Keratinocyte (primary cell): ENCODE results near the gene IRF1. TPM values are rescaled to one million over a fixed set of nuclear protein-coding genes. Genes with fewer than 3 reads are reported as not detected.

Experiments
- DNase-seq: peaks from one replicate; pipeline ENCODE4 v3.0.0-alpha.2; 2011; ENCODE audit warnings: low read depth, missing footprints, low spot score
- FAIRE-seq: peaks from 2 replicates; lab custom pipeline; 2011; peaks lifted over from hg19 to GRCh38; lab: Jason Lieb, UNC
- H2AFZ ChIP-seq: 2 replicates; pipeline ENCODE4 v1.6.0; 2012; ENCODE audit warnings: low read length, control low read depth, inconsistent platforms; ENCODE audit not compliant: control insufficient read depth
- H3K27ac ChIP-seq: 2 replicates; pipeline ENCODE4 v1.5.1; 2011; ENCODE audit warnings: low read length; ENCODE audit not compliant: control insufficient read depth, insufficient read depth
- H3K27me3 ChIP-seq: 3 replicates; pipeline ENCODE4 v1.6.0; 2011; ENCODE audit warnings: low read length; ENCODE audit not compliant: control insufficient read depth, insufficient read depth; ENCODE audit errors: extremely low read depth
- H3K36me3 ChIP-seq, 2 experiments: 2 replicates in 1 of 2; 3 replicates in 1 of 2; pipeline ENCODE4 v1.5.1; 2011; ENCODE audit warnings: low read length in 2 of 2, mild to moderate bottlenecking in 1 of 2; ENCODE audit not compliant: control insufficient read depth in 2 of 2, insufficient read depth in 2 of 2; ENCODE audit errors: extremely low read depth in 1 of 2
- H3K4me1 ChIP-seq: 3 replicates; pipeline ENCODE4 v1.5.1; 2011; ENCODE audit warnings: low read length; ENCODE audit not compliant: control insufficient read depth, insufficient read depth; ENCODE audit errors: extremely low read depth
- H3K4me2 ChIP-seq: 3 replicates; pipeline ENCODE4 v1.6.0; 2011; ENCODE audit warnings: low read depth, low read length; ENCODE audit not compliant: control insufficient read depth, insufficient read depth; ENCODE audit errors: extremely low read depth
- H3K4me3 ChIP-seq, 3 experiments: fragments of 200-600 bp in 1 of 3; sonication (generic) in 1 of 3; 2 replicates in 2 of 3; 3 replicates in 1 of 3; pipeline ENCODE4 v1.5.1; 2011 to 2016; ENCODE audit warnings: low read length in 3 of 3, mild to moderate bottlenecking in 3 of 3, control low read depth in 2 of 3, inconsistent platforms in 1 of 3, low read depth in 1 of 3, mixed read lengths in 1 of 3, mixed run types in 1 of 3, moderate library complexity in 1 of 3; ENCODE audit not compliant: control insufficient read depth in 2 of 3, insufficient read depth in 2 of 3; ENCODE audit errors: extremely low read depth in 1 of 3
- H3K79me2 ChIP-seq: 2 replicates; pipeline ENCODE4 v1.6.0; 2012; ENCODE audit warnings: low read length; ENCODE audit not compliant: control insufficient read depth, insufficient read depth
- H3K9ac ChIP-seq: 3 replicates; pipeline ENCODE4 v1.6.0; 2011; ENCODE audit warnings: low read length; ENCODE audit not compliant: control insufficient read depth, insufficient read depth; ENCODE audit errors: extremely low read depth
- H3K9me1 ChIP-seq: 3 replicates; pipeline ENCODE4 v1.6.0; 2011; ENCODE audit warnings: low read length; ENCODE audit not compliant: control insufficient read depth, insufficient read depth; ENCODE audit errors: extremely low read depth
- H3K9me3 ChIP-seq: 2 replicates; pipeline ENCODE4 v1.5.1; 2012; ENCODE audit warnings: low read depth, low read length; ENCODE audit not compliant: control insufficient read depth
- H4K20me1 ChIP-seq: 3 replicates; pipeline ENCODE4 v1.6.0; 2011; ENCODE audit warnings: low read length; ENCODE audit not compliant: control insufficient read depth, insufficient read depth; ENCODE audit errors: extremely low read depth
- CTCF ChIP-seq, 3 experiments: IDR thresholded peaks in 1 of 3; conservative IDR thresholded peaks in 1 of 3; optimal IDR thresholded peaks in 1 of 3; 2 replicates in 2 of 3; 3 replicates in 1 of 3; pipeline versions ENCODE3 to v1.5.1; 2011; ENCODE audit warnings: low read length in 3 of 3, mild to moderate bottlenecking in 3 of 3, moderate library complexity in 2 of 3, control low read depth in 1 of 3, inconsistent platforms in 1 of 3; ENCODE audit not compliant: insufficient read depth in 2 of 3; ENCODE audit errors: extremely low read depth in 1 of 3
- EZH2 ChIP-seq: IDR thresholded peaks from one replicate; pipeline ENCODE4 v1.6.1; 2012; ENCODE audit warnings: inconsistent platforms, mild to moderate bottlenecking, low read length, moderate library complexity
- dilution Hi-C: fragments of 300-500 bp; cut with MboI; formaldehyde crosslinking; loops from one replicate; pipeline ENCODE4 v1.7.0; 2020; ENCODE audit warnings: low sequenced_read_pairs; ENCODE audit not compliant: extremely low pct_ligation_motif_present
- polyA plus RNA-seq, 5 experiments: library from polyadenylated mRNA; depleted of rRNA in 3 of 5; stranded (reverse) in 3 of 5; stranded (forward) in 1 of 5; unstranded in 1 of 5; fragments of >200 nt; gene quantifications; 1 replicate in 1 of 5; 2 replicates in 3 of 5; 3 replicates in 1 of 5; pipeline versions ENCODE4 v1.2.1 to v1.2.3, GENCODE V29; 2011 to 2012; ENCODE audit warnings: missing spikeins in 2 of 5, low read depth in 1 of 5, low replicate concordance in 1 of 5

Gene IRF1
- polyA plus RNA-seq, 1 donor (not counting 4 experiments of a cell fraction or from before 2014, with no cell fraction given) = 6.2 TPM

GRCh38 chr5:132539716-132540115, 49.1 kb upstream of the IRF1 start:
- Histone ChIP-seq H3K9me3 (no peaks in the 10 kb centered on the region), H4K20me1 (no peaks in the 10 kb centered on the region), H3K4me2 (no peak overlapping the region), H3K4me3 (no peak overlapping the region), H3K9me1 (no peaks in the 10 kb centered on the region), H2AFZ (no peak overlapping the region), H3K27me3 (peaks cover 13% of the 10 kb centered on the region), H3K79me2 (no peaks in the 10 kb centered on the region), H3K9ac (no peak overlapping the region), H3K36me3 (no peaks in the 10 kb centered on the region), H3K27ac (no peak overlapping the region), H3K4me1 (no peaks in the 10 kb centered on the region)
- FAIRE-seq = no peak
- no peak for DNase-seq
- TF ChIP-seq EZH2 = no peak
- TF ChIP-seq CTCF (optimal IDR thresholded peaks at IDR 0.05 in 1 of 3, IDR thresholded peaks at IDR 0.05 in 1 of 3, conservative IDR thresholded peaks at IDR 0.05 in 1 of 3; ENCODE audit: extremely low read depth in 1 of 3, insufficient read depth in 2 of 3, low read length in 3 of 3) = no peak
- dilution Hi-C loops = no loop called here

- peaks cover 3% of the 10 kb centered on the region for H3K4me1 ChIP-seq
- DNase-seq = no peak
- TF ChIP-seq CTCF (optimal IDR thresholded peaks at IDR 0.05 in 1 of 3, IDR thresholded peaks at IDR 0.05 in 1 of 3, conservative IDR thresholded peaks at IDR 0.05 in 1 of 3; ENCODE audit: extremely low read depth in 1 of 3, insufficient read depth in 2 of 3, low read length in 3 of 3) = no peak
- no peak for TF ChIP-seq EZH2
- dilution Hi-C loops = no loop called here
- H3K9me1 ChIP-seq = no peaks in the 10 kb centered on the region
- H3K4me2 ChIP-seq = no peak overlapping the region
- H3K27ac ChIP-seq = no peak overlapping the region
- no peak for FAIRE-seq
- no peaks in the 10 kb centered on the region for H3K36me3 ChIP-seq
- no peak overlapping the region for H2AFZ ChIP-seq
- H3K9me3 ChIP-seq = no peaks in the 10 kb centered on the region
- H3K9ac ChIP-seq = no peak overlapping the region
- no peaks in the 10 kb centered on the region for H4K20me1 ChIP-seq
- no peak overlapping the region for H3K4me3 ChIP-seq
- H3K27me3 ChIP-seq = peaks cover 15% of the 10 kb centered on the region
- no peaks in the 10 kb centered on the region for H3K79me2 ChIP-seq
Observed at GRCh38 chr5:132530946-132531345, 40.4 kb upstream of the IRF1 start.
